ENCODE measurements around the gene GLYATL1. TPM values are rescaled to one million over a fixed set of nuclear protein-coding genes. Genes with fewer than 3 reads are reported as not detected.

Gene GLYATL1
- total RNA-seq, 2 experiments from 2014 or later, result not detected

- Histone ChIP-seq H3K4me1 (ENCODE audit: insufficient read depth, low read length) (no peaks in the 10 kb centered on the region), H3K27me3 (ENCODE audit: control insufficient read depth in 1 of 2, insufficient read depth in 2 of 2, low read length in 2 of 2) (no peaks in the 10 kb centered on the region), H3K9me3 (ENCODE audit: control insufficient read depth in 1 of 2, insufficient read depth in 1 of 2, low read length in 2 of 2) (no peaks in the 10 kb centered on the region), H3K4me3 (ENCODE audit: low read length) (no peak overlapping the region), H3K27ac (ENCODE audit: low read depth in 1 of 2, low read length in 2 of 2) (no peak overlapping the region), H3K36me3 (ENCODE audit: insufficient read depth, low read length) (no peaks in the 10 kb centered on the region)
- Mint-ChIP-seq H3K9me3 (no peaks in the 10 kb centered on the region), H3K27ac (no peak overlapping the region), H3K4me3 (no peak overlapping the region), H3K4me1 (ENCODE audit: low read depth) (no peaks in the 10 kb centered on the region), H3K36me3 (ENCODE audit: low read depth) (no peaks in the 10 kb centered on the region), H3K27me3 (peaks cover 1% of the 10 kb centered on the region)
- ChIA-PET CTCF (no interaction called here), POLR2A (no interaction called here)
- no peak for DNase-seq
- ATAC-seq (ENCODE audit: poor library complexity), result no peak
- no peak for TF ChIP-seq CTCF (IDR thresholded peaks at IDR 0.05)
- intact Hi-C loops (cut with DNase I, micrococcal nuclease), result no loop called here
Observed at GRCh38 chr11:58945663-58946062, 6.4 kb downstream of the GLYATL1 start.

GRCh38 chr11:58949184-58949583 lies 9.9 kb downstream of the GLYATL1 start:
- Mint-ChIP-seq H3K27ac (no peak overlapping the region), H3K36me3 (ENCODE audit: low read depth) (no peaks in the 10 kb centered on the region), H3K27me3 (peaks cover under 1% of the 10 kb centered on the region), H3K9me3 (no peaks in the 10 kb centered on the region), H3K4me3 (no peak overlapping the region), H3K4me1 (ENCODE audit: low read depth) (no peaks in the 10 kb centered on the region)
- no peaks in the 10 kb centered on the region for H3K27me3 ChIP-seq (ENCODE audit: control insufficient read depth in 1 of 2, insufficient read depth in 2 of 2, low read length in 2 of 2)
- H3K4me1 ChIP-seq (ENCODE audit: insufficient read depth, low read length), result no peaks in the 10 kb centered on the region
- DNase-seq (no peak), ATAC-seq (ENCODE audit: poor library complexity) (no peak)
- ChIA-PET CTCF (no interaction called here), POLR2A (no interaction called here)
- intact Hi-C loops (cut with DNase I, micrococcal nuclease), result no loop called here
- no peak overlapping the region for H3K27ac ChIP-seq (ENCODE audit: low read depth in 1 of 2, low read length in 2 of 2)
- no peaks in the 10 kb centered on the region for H3K9me3 ChIP-seq (ENCODE audit: control insufficient read depth in 1 of 2, insufficient read depth in 1 of 2, low read length in 2 of 2)
- H3K36me3 ChIP-seq (ENCODE audit: insufficient read depth, low read length), result no peaks in the 10 kb centered on the region
- H3K4me3 ChIP-seq (ENCODE audit: low read length), result no peak overlapping the region
- no peak for TF ChIP-seq CTCF (IDR thresholded peaks at IDR 0.05)

- intact Hi-C loops (cut with DNase I, micrococcal nuclease), result loop anchor here (5.0 kb wide), 2 partner anchors 179 to 199 kb away; no protein-coding TSS in a partner anchor
- no peak for ATAC-seq (ENCODE audit: poor library complexity)
- peaks cover 20% of the 10 kb centered on the region for H3K27me3 Mint-ChIP-seq
Observed at GRCh38 chr11:58957922-58958321, 18.6 kb downstream of the GLYATL1 start.

More at GRCh38 chr11:58957922-58958321, 18.6 kb downstream of the GLYATL1 start:
- ChIA-PET CTCF (no interaction called here), POLR2A (no interaction called here)
- Histone ChIP-seq H3K4me3 (ENCODE audit: low read length) (no peak overlapping the region), H3K4me1 (ENCODE audit: insufficient read depth, low read length) (no peaks in the 10 kb centered on the region), H3K36me3 (ENCODE audit: insufficient read depth, low read length) (no peaks in the 10 kb centered on the region), H3K9me3 (ENCODE audit: control insufficient read depth in 1 of 2, insufficient read depth in 1 of 2, low read length in 2 of 2) (no peaks in the 10 kb centered on the region), H3K27me3 (ENCODE audit: control insufficient read depth in 1 of 2, insufficient read depth in 2 of 2, low read length in 2 of 2) (no peaks in the 10 kb centered on the region), H3K27ac (ENCODE audit: low read depth in 1 of 2, low read length in 2 of 2) (no peak overlapping the region)
- H3K4me3 Mint-ChIP-seq, result no peak overlapping the region
- H3K27ac Mint-ChIP-seq, result no peak overlapping the region
- no peaks in the 10 kb centered on the region for H3K36me3 Mint-ChIP-seq (ENCODE audit: low read depth)
- no peak for DNase-seq
- H3K4me1 Mint-ChIP-seq (ENCODE audit: low read depth), result no peaks in the 10 kb centered on the region
- H3K9me3 Mint-ChIP-seq, result no peaks in the 10 kb centered on the region
- no peak for TF ChIP-seq CTCF (IDR thresholded peaks at IDR 0.05)

All from CD4-positive, alpha-beta T cell (primary cell).